Islet precursor cell (in vitro differentiated cells): ENCODE measurements around the gene SSNA1.

Source experiments
- DNase-seq: peaks from one replicate; pipeline ENCODE4 v3.0.0-alpha.2; 2018

SSNA1 gene

DNA sequence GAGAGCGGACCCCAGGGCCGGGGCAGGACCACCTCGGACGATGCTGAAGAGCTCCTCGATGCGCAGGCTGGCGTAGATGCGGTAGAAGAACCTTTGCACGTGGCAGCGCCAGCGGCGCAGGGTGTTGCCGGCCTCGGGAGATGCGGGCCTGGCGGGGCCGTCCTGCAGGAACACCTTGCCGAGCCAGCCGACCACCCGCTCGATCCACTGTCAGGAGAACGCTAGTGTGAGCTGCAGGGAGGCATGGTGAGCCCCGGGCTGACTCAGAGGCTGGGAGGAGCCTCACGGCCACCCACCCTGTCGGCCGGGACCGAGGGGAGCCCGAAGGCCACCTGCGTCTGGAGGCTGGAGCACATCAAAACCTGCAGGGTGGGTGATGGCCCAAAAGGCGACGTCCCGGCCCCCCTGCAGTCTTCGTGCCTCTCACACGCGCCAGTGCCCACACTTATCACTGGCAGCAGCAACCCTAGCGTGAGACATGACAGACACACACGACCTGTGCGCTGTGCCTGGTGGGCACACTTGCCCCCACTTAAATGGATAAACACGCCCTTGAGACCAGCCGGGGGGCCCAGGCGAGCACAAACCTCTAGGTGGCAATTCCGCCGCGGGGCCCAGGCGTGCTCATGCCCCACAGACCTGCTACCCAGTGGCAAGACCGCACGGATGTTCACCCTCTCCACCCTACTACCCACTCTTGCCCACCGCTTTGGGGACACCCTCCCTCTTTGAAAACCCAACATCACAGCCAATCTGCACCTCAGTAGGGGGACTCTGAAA lies 3.4 kb upstream of the SSNA1 start:
- DNase-seq, result no peak

DNA sequence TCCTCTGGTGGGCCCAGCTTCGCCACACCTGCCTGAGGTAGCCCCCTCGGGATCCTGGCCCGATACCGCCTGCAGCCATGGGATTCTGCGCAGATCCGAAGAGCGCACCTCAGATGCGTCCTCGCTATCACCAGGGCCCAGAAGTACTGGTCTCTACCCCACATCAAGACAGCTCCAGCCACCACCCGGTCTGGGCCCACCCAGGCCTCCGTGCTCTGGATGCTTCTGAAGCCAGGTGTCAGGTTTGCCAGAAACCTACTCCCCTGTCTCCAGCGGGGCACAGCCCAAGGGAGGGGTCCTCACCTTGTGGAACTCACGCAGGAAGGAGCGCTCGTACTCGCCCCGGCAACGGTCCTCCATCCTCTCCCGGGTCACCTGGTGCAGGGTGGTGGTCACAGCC lies 2.6 kb upstream of the SSNA1 start:
- DNase-seq, result no peak

DNA sequence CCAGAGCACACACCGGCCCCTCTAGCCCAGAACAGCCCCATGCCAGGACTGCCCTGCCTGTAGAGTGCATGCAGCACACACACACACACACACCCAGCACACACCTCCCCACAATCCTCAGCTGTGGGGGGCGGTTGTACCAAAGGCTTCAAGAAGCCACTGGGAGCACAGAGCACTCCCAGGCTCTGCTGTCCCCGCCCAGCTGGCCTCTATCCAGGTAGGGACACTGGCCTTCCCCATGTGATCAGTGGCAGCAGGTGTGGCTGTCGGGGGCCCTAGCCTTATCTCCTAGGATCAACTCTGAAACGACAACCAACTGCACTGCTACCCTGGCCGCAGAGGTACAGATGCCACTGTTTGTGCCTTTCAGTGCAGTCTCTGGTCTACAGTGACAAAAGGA lies 2.1 kb upstream of the SSNA1 start:
- DNase-seq, result no peak

DNA sequence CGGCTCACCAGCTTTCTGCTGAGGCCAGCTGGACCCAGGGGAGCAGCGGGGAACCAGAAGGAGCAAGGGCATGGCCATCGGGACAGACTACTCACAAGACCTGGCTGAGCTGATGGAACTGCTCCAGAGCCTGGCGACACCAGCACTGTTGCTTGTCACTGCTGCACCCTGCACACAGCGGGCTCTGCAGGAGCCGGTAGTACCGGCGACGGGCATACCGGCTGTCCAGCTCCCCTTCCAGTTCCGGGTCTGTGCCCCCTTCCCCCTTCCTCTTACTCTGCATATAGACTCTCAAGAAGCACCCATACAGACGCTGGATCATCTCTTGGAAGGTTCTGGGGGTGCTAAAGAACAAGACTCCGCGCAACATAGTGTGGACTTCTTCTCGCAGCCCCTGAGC lies 1.1 kb upstream of the SSNA1 start:
- DNase-seq, result no peak

DNA sequence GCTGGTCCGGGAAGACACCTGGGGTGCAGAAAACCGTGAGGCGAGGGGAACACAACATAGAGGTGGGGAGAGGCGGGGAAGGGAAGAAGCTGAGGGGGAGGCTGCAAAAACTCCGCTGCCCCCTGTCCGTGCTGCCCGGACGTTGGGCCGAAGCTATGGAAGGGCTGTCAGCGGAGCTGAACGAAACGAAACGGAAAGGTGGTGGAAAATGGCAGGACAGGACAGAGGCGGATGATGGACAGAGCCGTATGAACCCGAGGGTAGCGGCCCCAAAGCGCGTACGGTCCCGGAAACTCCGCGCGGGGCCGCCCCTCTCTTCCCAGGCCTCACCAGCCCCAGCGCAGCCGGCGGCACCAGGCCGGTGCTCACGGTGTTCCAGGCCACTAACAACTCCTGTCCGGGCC lies 388 bp upstream of the SSNA1 start:
- no peak for DNase-seq

DNA sequence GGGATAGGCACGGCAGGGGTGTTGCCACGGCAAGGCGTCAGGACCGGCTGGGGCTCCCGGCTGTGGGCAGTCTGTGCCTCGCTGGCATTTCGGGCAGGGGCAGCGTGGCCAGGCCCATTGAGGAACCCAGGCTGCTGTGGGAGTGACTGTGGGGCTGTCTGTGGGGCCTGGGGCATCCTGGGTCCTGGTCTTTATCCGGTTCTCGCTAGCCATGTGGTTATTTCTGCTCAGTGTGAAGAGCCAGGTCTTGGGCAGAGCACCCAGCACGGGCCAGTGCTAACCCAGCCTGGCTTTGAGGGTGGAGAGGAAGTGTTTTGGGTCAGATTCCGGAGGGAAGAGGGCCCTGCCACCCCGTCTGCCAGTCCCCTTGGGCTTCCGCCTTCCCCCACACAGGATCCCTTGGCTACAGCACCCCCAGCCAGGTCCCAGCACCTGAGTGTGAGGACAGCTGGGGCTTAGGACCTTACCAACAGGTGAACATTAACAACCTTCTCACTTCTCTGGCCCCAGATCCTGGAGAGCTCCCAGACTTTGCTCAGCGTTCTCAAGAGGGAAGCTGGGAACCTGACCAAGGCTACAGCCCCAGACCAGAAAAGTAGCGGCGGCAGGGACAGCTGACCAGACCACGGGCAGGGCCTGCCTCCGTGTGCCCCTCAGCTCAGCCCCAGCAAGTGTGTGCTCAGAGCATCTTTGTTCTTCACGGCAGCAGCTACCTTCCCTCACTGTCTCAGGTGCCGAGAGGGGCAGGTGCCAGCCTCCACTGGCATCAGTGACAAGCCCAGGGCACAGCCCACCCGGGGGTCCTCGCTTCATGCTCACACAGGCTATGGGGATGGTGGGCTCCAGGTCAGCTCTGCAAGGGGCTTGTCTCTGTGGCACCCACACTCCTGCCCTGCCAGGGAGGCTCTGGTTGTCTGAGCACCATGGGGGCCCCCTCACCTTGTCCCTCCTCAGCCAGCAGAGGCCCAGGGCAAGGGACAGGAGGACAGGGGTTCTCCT lies 1.1 kb downstream of the SSNA1 start:
- no peak for DNase-seq

DNA sequence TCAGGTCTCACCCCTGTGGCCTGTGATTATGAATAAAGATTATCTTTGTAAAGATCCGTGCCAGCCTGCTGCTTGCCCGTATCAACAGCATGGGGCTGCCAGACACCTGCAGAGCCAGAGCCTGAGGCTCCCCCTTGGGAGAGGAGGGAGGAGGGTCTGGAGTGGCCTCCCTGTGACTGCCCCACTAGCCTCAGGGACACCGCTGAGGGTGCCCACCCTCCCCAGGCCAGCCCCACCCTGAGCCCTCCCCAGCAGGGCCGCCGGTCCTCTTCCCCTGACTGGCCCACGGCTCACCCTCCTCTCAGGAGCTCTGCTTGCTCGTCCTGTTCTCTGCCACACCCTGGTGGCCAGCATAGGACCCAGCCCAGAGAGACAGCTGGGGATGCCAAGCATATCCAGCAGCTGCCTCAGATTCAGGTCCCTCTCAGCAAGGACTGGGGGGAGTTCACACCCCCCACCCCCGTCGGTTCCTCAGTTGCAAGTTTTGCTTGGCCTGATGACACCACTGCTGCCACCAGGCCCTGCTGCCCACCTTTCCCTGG lies 1.9 kb downstream of the SSNA1 start:
- no peak for DNase-seq

DNA sequence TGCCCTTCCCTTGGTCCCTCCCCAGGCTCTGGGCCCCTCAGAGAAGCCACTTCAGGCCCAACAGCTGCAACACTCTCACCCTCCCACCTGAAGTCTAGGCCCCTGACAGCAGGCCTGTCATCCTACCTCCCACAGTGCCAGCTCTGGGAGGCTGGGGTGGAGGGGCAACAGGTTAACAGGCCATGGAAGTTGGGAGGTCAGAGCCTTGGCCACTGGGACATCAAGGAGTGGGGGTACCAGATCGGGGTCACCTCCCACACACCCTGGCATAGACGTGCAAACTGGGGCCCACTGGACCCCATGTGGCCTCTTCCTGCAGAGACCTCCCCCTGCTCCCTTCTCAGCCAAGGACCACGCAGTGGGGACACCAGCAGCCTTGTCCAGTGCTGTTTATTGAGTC lies 2.8 kb downstream of the SSNA1 start:
- DNase-seq, result no peak

DNA sequence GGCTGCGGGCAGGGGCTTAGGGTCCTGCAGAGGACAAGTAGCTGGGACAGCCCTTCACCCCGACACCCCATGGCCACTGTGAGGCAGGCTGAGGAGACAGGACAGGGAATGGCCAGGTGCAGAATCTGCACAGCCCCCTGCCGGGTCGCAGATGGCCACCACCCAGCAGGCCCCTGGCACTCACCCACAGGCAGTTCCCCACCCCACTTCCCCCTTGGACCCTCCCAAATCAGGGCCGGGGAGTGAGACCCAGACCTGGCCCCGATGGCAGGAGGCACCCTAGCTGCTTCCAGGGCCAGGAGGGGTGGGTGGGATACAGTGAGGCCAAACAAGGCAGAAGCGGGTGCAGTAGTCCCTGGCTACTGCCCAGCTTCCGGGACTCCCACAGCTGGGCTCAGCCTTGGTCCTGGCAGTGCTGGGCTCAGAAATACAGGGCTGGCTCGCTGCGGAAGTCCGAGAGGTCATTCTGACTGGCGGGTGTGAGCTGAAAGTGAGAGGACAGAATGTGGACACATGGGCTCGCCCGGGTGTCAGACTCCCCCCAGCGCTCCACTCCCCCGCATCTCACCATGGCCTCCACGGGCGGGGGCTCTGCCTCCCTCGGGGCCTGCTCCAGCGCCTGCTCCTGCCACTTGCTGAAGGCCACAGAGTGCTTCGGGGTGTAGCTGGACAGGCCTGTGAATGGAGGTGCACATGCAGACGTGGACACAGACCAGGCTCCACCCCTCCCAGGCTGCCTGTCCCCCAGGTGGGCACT lies 3.4 kb downstream of the SSNA1 start:
- no peak for DNase-seq

DNA sequence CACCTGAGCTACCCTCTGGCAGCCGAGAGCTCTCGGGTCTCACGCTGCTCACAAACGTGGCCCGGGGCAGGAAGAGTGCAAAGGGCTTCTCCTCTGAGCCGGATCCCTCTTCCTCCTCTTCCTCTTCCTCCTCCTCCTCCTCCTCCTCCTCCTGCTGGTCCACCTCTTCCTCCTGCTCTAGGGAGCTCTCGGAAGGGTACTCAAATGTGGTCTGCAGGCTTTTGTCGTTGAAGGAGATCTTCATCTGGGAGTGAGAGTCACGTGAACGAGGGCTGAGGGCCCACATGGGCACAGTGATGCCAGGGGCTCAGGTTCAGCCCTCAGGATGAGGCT lies 3.9 kb downstream of the SSNA1 start:
- no peak for DNase-seq

DNA sequence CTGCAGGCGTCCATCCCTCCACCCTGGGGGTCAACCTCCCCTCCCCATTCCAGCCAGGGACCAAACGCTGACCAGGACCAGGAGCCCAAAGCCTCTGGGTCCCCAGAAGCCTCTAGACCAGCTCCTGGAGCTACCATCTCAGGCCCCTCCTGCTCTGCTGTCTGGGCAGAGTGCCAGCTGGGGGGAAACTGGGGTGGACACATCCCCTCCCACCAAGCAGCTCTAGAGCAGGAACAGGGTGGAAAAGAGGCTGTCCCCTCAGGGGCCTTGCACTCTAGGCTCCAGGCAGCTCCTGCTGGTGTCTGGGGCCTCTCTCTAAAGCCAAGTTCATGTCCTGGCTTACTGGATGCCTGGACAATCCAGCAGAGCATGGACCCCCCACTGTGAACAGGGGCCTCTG lies 4.4 kb downstream of the SSNA1 start:
- DNase-seq, result no peak

DNA sequence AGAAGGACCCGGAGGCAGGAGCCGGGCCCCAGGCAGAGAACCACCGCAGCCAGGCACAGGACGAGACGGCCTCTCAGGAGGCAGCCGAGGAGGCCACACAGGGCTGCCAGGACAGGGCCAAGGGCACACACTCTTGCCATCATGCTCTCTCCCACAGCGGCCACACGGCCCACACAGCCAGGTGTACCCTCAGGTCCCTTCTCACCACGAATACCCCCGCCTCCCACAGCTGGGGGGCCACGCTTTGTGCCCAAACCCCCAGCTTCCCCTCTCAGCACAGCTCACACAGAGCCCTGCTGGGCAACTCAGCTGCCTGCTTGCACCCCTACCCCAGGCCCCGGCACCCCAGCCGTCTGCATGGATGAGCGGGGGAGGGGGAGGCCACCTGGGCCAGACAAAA lies 5.3 kb downstream of the SSNA1 start:
- no peak for DNase-seq

DNA sequence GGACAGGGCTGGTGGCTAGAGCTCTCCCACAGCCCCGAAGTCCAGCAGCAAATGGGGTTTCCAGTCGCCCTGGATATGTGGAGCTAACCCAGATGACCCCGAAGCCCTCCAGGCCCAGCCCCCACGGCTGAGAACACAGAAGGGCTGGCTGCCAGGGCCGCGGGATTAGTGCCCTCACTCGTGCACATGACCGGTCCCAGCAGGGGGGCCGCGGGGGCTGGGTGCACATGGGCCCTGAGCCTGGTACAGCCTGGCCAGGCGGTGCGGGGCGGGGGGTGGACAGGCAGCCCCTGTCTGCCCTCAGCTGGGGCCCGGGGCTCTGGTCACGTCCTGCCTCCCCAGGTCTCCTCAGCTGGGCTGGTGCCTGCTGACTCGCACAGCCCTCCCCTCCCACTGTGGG lies 5.9 kb downstream of the SSNA1 start:
- DNase-seq, result no peak

DNA sequence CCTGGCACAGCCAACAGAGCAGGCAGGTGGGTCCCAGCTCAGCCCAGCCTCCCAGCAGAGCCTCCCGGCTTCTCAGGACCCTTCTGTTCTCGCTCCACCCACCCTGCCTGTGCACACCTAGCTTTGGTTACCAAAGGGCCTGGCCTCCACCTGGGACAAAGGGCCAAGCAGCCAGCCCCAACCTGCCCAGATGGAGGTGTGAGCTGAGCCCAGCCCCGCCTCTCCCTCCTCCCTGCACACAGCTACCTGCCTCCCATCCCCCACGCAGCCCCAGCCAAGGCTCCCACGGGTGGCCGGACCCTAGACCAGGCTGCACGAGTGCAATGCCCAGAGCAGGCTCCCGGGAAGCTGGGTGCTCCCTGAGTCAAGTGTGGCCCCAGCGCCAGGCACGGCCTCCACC lies 6.4 kb downstream of the SSNA1 start:
- DNase-seq, result no peak

DNA sequence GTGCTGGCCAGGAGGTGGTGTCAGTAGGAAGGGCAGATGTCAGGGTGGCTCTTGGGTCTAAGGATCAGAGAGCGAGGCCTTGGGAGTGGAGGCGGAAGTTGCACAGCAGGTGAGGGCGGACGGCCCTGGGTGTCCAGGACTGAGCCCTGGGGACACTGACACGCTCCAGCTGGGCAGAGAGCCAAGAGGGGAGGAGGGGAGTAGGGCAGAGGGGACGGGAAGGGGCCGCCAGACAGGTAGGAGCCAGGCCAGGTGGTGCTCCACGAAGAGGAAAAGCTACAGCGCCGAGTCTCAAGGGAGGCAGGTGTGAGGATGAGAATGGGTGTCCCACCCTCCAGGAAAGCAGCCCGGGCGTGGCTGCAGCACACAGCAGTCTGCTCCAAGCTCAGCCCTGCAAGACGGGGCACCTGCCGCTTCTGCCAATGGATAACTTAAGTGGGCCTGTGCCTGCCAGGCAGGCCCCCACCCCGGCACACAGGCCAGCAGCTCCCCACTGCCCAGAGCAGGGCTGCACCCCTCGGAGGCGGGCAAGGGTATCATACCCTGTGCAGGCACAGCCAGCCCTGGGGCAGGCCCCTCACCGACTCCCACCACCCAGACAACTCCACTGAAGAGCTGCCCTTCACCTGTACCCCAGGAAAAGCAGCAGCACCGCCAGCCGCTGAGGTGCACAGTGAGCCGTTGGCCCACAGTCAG lies 7.2 kb downstream of the SSNA1 start:
- no peak for DNase-seq

DNA sequence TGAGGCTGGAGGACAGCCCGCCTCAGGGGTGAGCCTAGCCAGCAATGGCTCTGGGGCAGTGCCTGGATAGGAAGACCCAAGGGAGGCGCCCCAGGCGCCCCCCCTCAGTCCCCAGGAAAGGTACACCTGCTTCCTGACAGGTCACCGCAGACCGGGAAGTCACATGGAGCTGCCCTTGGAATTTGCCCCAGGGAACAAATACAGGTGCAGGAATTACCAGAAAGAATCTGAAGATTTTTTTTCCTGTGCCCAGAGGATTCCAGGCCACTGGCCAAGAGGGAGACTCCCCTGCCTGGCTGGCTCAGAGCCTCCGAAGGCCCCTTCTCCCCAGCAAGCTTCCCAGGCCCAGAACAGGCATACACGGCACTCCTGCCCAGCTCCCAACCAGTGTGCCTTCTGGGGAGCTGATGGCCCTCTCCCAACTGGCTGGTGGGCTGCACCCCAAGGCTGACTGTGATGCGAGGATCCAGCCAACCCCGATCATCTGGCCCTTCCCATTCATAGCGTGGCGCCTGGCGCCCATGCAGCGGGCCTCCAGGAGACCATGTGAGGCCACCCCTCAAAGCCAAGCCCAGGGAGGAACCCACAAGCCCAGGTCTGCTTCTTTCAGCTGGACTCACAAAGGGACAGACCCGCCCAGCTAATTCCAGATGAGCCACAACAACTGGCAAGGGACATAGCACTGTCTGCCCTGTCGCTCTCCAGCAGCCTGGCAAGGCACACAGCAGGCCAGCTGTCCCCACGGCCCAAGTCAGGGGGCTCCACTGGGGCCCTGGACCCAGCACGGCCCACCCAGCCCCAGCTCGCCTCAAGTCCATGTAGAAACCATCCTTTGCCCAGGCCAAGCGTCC lies 9.8 kb downstream of the SSNA1 start:
- peak; percentile 79 for DNase-seq

DNA sequence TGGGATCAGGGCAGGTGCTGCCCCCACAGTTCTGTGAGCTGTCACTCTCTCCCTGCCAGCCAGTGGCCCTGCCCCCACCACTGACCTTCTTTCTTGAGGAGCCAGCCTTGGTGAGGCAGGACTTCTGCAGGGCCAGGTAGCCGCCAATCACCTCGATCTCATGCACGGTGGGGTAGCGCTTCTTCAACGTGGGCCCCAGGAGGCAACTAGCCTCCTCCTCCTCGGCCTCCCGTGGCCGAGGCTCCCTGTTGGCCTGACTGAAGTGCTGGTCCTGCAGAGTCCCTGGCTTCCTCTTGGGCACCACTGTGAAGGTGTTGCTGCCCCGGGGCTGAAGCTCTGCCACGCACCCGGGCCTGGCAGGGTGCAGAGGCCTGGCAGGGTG lies 10.4 kb downstream of the SSNA1 start:
- DNase-seq, result no peak

DNA sequence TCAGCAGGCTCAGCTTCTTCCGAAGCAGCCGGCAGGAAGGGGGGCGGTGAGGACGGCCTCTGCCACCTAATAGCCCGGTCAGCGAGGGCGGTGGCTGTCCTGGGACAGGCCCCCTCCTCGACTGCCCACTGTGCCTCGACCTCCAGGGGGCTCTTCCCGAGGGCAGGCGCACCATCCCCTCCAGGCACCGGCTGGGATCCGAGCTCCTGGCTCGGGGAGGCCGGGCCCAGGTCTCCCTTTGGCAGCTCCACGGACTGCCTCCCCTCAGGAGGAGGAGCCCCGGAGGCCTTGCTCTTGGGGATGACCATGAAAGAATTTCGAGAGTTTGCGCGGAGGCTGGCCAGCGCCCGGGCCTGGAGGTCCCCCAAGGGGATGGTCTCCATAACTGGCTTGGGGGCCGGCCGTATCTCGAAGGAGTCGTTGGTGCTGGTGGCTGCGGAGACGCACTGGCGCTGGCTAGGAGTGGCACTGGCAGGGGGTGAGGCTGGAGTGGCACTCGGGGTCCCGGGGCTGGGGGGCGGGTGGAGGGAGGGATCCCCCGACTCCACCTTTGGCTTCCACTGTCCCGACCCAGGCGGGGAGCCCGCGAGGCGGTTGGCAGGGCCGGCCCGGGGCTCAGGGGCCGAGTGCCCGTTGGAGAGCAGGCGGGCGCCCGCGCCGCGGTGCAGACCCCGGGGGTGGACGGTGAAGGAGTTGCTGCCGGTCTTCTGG lies 11.1 kb downstream of the SSNA1 start:
- DNase-seq, result no peak

DNA sequence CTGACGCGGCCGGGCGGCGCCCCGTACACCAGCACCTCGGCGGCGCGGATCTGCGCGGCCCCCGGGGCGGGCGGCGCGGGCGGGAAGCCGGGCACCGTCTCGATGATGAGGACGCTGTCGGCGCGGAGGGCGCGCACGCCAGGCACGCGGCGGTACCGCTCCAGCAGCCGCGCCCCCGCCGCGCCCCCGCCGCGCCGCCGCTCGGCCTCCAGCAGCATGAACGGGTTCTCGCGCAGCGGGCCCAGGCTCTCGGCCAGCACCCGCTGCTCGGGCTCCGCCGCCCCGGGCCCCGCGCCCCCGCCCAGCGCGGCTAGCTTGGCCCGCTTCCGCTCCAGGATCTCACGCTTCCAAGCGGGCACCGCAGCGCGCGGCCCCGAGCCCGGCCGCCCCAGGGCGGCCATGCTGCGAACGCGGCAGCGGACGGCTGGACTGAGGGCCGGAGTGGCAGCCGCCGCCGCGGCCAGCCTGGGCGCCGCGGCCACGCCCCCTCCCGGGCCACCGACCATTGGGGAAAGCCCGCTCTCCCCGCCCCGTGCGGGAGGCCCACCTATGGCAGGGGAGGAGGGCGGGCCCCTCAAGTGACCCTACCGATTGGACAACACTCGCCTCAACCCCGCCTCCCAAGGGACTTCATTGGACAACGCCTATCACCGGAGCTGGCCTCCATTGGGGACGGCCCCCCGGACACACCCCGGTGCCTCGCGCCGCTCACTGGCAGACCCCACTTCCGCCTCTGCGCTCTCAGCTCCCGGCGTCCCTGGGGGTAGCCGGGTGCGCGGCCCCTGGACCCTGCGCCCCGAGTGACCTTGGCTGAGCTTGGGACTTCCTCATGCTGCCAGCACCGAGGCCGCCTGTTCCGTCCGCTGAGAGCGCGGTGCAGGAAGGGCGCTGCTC lies 12.1 kb downstream of the SSNA1 start, which contains the start of gene TPRN:
TSS of gene TPRN (minus strand) at position 431 of the 894 bp plus-strand sequence. CDS start at position 401, 30 bp downstream.
- DNase-seq, result peak; percentile 99
